GM18951 (cell line): ENCODE results near the gene NEURL1B.

Source experiments
- POLR2A ChIP-seq: IDR thresholded peaks from 4 replicates; pipeline ENCODE4 v1.6.1; 2011; ENCODE audit warnings: mild to moderate bottlenecking; ENCODE audit not compliant: insufficient read length, insufficient read depth; ENCODE audit errors: extremely low read depth
- in situ Hi-C: fragments of 300-500 bp; cut with MboI; formaldehyde crosslinking; loops from one replicate; pipeline ENCODE4 v1.12.0; 2022; ENCODE audit warnings: low sequenced_read_pairs, mixed read lengths, inconsistent platforms; ENCODE audit not compliant: unreplicated experiment

NEURL1B gene

GRCh38 chr5:172617817-172618216, 23.2 kb upstream of the NEURL1B start:
- in situ Hi-C loops, result no loop called here
- no peak for TF ChIP-seq POLR2A

GRCh38 chr5:172618574-172619365, 22.3 kb upstream of the NEURL1B start:
- in situ Hi-C loops, result no loop called here
- no peak for TF ChIP-seq POLR2A

GRCh38 chr5:172620506-172620905, 20.6 kb upstream of the NEURL1B start:
- in situ Hi-C loops, result no loop called here
- no peak for TF ChIP-seq POLR2A

GRCh38 chr5:172622091-172623046, 18.7 kb upstream of the NEURL1B start:
- no peak for TF ChIP-seq POLR2A
- in situ Hi-C loops, result no loop called here

- in situ Hi-C loops, result no loop called here
- no peak for TF ChIP-seq POLR2A
Observed at GRCh38 chr5:172623313-172623980, 17.6 kb upstream of the NEURL1B start.

GRCh38 chr5:172624083-172624995, 16.7 kb upstream of the NEURL1B start:
- TF ChIP-seq POLR2A, result no peak
- in situ Hi-C loops, result no loop called here

GRCh38 chr5:172624996-172625964, 15.8 kb upstream of the NEURL1B start:
- no peak for TF ChIP-seq POLR2A
- in situ Hi-C loops, result no loop called here

GRCh38 chr5:172626031-172626581, 15.0 kb upstream of the NEURL1B start:
- no peak for TF ChIP-seq POLR2A
- in situ Hi-C loops, result no loop called here

- no peak for TF ChIP-seq POLR2A
- in situ Hi-C loops, result no loop called here
Observed at GRCh38 chr5:172630082-172630481, 11.0 kb upstream of the NEURL1B start.

GRCh38 chr5:172630482-172630881, 10.6 kb upstream of the NEURL1B start:
- TF ChIP-seq POLR2A, result no peak
- in situ Hi-C loops, result no loop called here

GRCh38 chr5:172630986-172631385, 10.1 kb upstream of the NEURL1B start:
- in situ Hi-C loops, result no loop called here
- TF ChIP-seq POLR2A, result no peak
